Upper lobe of left lung (tissue), 6 donors: ENCODE data around the gene CASP6. TPM values are rescaled to one million over a fixed set of nuclear protein-coding genes. Genes with fewer than 3 reads are reported as not detected.
A peak's percentile ranks its signal among the peaks of the same experiment; 100 is the strongest.

Source experiments
- ATAC-seq, 2 donors: fragments of 200-7000 bp; cut with Tn5 transposase; one replicate each; pipeline ENCODE4 v1.9.1; 2022; ENCODE audit warnings: mild to moderate bottlenecking in 2 of 2, moderate library complexity in 2 of 2; ENCODE audit not compliant: low FRiP score in 2 of 2
- DNase-seq, 2 donors: peaks; one replicate each; pipeline ENCODE4 v3.0.0-alpha.2; 2019 to 2020
- H3K27ac ChIP-seq, 4 donors: fragments of 200-600 bp; sonication (generic); one replicate each; pipeline ENCODE4 v1.5.1; 2016 to 2019
- H3K27me3 ChIP-seq, 4 donors: fragments of 200-600 bp; sonication (generic); one replicate each; pipeline ENCODE4 v1.5.1; 2017 to 2019
- H3K36me3 ChIP-seq, 4 donors: fragments of 200-600 bp; sonication (generic); one replicate each; pipeline ENCODE4 v1.5.1; 2016 to 2019
- H3K4me1 ChIP-seq, 4 donors: fragments of 200-600 bp; sonication (generic); one replicate each; pipeline ENCODE4 v1.5.1; 2018 to 2019
- H3K4me3 ChIP-seq, 4 donors: fragments of 200-600 bp; sonication (generic); one replicate each; pipeline ENCODE4 v1.5.1; 2017 to 2019; ENCODE audit warnings: mild to moderate bottlenecking in 2 of 4, moderate library complexity in 1 of 4
- H3K9me3 ChIP-seq, 4 donors: fragments of 200-600 bp; sonication (generic); one replicate each; pipeline ENCODE4 v1.5.1; 2018 to 2019
- EP300 ChIP-seq, 4 donors: sonication (generic); formaldehyde crosslinking; IDR thresholded peaks; one replicate each; pipeline ENCODE4 v1.5.1; 2017; ENCODE audit warnings: antibody characterized with exemption in 4 of 4, control low read depth in 2 of 4
- POLR2A ChIP-seq, 4 donors: fragments of 450-650 bp; IDR thresholded peaks; one replicate each; pipeline ENCODE4 v1.5.1; 2016 to 2017; ENCODE audit warnings: antibody characterized with exemption in 4 of 4, mild to moderate bottlenecking in 2 of 4
- POLR2AphosphoS5 ChIP-seq, 2 donors: sonication (generic); formaldehyde crosslinking; IDR thresholded peaks; one replicate each; pipeline ENCODE4 v1.5.1; 2017; ENCODE audit warnings: antibody characterized with exemption in 2 of 2
- WGBS, 2 donors: methylation state at CpG; one replicate each; pipeline ENCODE4 v1.1.5; 2017 to 2018; 5-methylcytosine and 5-hydroxymethylcytosine counted together
- total RNA-seq, 6 donors: library from RNA; depleted of rRNA in 4 of 6; stranded (reverse); fragments of >200 nt in 4 of 6; gene quantifications; one replicate each; pipeline versions ENCODE4 v1.1.0 to v1.2.1, GENCODE V29; 2016 to 2021
- TF ChIP-seq, protein P1 (sequence below), 6 experiments: fragments of 450-650 bp in 4 of 6; fragments of 200-600 bp in 2 of 6; sonication (generic) in 2 of 6; IDR thresholded peaks; one replicate each; pipeline ENCODE4 v1.5.1; 2016 to 2019; ENCODE audit warnings: antibody characterized with exemption in 6 of 6
- donor health status: DM: no; HTN: no; CAD: no; lungs with moderate emphysema.
- donor health status: DM: no; HTN: yes; CAD: no; lungs with severe emphysema.

CASP6 gene
- 10 to 100 TPM; 12.1 to 29.5 (median 15.5) TPM for total RNA-seq

DNA sequence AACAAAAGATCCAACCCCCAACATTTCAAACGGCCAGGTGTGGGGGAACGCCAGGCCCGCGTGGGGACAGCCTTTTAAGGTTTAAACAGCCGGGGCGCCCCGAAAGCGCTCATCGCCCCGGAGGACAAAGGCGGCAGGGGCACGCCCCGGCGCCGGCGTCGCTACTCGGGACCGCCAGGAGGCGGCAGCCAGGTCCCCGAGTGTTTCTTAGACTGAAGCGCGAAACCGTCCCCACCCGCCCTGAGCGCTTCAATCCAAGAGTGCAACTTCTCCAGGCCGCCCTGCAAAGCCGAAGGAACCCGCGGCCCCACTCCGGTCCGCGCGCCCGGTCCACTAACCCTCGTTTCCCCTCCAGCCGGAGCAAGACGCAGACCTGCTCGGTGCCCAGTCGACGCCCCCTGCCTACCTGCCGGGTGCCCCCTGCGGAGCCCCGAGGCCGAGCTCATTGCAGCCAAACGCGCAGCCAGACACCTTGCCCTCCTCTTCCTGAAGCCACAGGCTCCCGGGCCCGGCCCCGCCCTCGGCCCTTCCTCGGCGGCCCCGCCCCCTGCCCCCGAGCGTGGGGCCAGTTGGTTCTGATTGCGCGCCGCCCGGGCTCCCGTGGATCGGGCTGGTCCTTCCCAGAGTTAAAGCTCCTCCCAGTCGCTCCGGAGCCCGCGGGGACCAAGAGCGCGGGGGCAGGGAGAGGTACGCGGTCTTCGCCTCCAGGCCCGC is at the start of gene CASP6:
TSS of gene CASP6 (minus strand) at position 496 of the 714 bp plus-strand sequence. CDS start at position 446, 50 bp downstream.
- Histone ChIP-seq H3K9me3 (no peaks in the 10 kb centered on the region), H3K27me3 (no peaks in the 10 kb centered on the region), H3K36me3 (peaks cover 0 to 3% (median 0%) of the 10 kb centered on the region in 4 donors), H3K4me3 (peak within 1 kb of the TSS; percentile 64 to 94 (median 78)), H3K27ac (peak within 1 kb of the TSS; percentile 74 to 87 (median 86)), H3K4me1 (peaks cover 11 to 25% (median 19%) of the 10 kb centered on the region in 4 donors)
- DNase-seq = peak; percentile 94 to 98
- peak; percentile 94 to 98 for ATAC-seq
- TF ChIP-seq, protein P1, sequence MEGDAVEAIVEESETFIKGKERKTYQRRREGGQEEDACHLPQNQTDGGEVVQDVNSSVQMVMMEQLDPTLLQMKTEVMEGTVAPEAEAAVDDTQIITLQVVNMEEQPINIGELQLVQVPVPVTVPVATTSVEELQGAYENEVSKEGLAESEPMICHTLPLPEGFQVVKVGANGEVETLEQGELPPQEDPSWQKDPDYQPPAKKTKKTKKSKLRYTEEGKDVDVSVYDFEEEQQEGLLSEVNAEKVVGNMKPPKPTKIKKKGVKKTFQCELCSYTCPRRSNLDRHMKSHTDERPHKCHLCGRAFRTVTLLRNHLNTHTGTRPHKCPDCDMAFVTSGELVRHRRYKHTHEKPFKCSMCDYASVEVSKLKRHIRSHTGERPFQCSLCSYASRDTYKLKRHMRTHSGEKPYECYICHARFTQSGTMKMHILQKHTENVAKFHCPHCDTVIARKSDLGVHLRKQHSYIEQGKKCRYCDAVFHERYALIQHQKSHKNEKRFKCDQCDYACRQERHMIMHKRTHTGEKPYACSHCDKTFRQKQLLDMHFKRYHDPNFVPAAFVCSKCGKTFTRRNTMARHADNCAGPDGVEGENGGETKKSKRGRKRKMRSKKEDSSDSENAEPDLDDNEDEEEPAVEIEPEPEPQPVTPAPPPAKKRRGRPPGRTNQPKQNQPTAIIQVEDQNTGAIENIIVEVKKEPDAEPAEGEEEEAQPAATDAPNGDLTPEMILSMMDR (IDR thresholded peaks at IDR 0.05) = peak; percentile 69 to 89 (median 82)
- TF ChIP-seq EP300 (IDR thresholded peaks at IDR 0.05) = no peak
- TF ChIP-seq POLR2AphosphoS5 (IDR thresholded peaks at IDR 0.05) = peak; percentile 8 to 64
- TF ChIP-seq POLR2A (IDR thresholded peaks at IDR 0.05) = peak in 2 of 4 donors; percentile 11 to 71
- 1% methylated on average over 54 of the region's 72 CpGs; no CpG with 5 or more reads in 1 of the 2 donors for WGBS, 2 donors

DNA sequence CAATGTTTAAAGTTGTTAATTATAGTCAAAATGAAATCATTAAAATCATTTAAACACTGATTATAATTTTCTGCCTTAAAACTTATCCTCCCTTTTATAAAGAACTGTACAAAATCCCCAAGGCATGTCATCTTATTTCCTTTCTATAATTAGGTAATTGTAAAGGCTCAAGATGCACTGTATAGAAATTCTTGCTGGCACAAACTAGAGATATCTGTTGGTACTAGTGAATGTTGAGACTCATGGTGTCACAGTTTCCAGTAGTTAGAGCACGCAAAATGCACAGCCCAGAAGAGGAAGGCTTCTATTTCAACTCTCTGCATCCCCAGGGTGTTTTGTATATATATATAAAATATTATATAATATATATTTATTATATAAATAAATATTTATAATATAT is 49.3 kb upstream of the CASP6 start:
- Histone ChIP-seq H3K36me3 (no peaks in the 10 kb centered on the region), H3K4me3 (no peak overlapping the region), H3K4me1 (no peaks in the 10 kb centered on the region), H3K27ac (no peak overlapping the region), H3K9me3 (no peaks in the 10 kb centered on the region), H3K27me3 (no peaks in the 10 kb centered on the region)
- TF ChIP-seq POLR2AphosphoS5 (IDR thresholded peaks at IDR 0.05) = no peak
- no peak for TF ChIP-seq POLR2A (IDR thresholded peaks at IDR 0.05)
- TF ChIP-seq EP300 (IDR thresholded peaks at IDR 0.05) = no peak
- TF ChIP-seq, protein P1 (IDR thresholded peaks at IDR 0.05) = no peak
- no peak for DNase-seq
- no peak for ATAC-seq
- 0% methylated on average over 1 of the region's 1 CpG for WGBS, 2 donors

DNA sequence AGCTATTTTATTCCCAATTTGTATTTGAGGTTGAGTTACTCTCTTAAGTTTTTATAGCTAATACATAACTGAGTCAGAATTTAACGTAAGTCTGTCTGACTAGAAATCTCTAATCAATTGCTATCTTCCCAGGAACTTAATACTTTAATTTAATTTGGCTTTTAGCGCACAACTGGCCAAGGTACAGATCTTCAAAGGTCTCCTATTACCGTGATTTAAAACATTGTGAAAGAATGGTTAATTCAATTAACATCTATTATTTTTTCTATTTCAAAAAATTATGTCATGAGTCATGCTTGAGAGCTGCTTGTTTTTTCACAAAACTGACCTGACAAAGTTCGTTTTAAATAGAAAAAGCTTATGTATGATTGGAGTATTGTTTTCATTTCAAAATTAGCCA is 48.6 kb upstream of the CASP6 start:
- DNase-seq (no peak), ATAC-seq (no peak)
- H3K36me3 ChIP-seq = no peaks in the 10 kb centered on the region
- H3K4me3 ChIP-seq = no peak overlapping the region
- 91 to 92% methylated on average over 4 of the region's 4 CpGs for WGBS, 2 donors
- no peaks in the 10 kb centered on the region for H3K4me1 ChIP-seq
- H3K27me3 ChIP-seq = no peaks in the 10 kb centered on the region
- TF ChIP-seq POLR2A (IDR thresholded peaks at IDR 0.05) (no peak), EP300 (IDR thresholded peaks at IDR 0.05) (no peak), POLR2AphosphoS5 (IDR thresholded peaks at IDR 0.05) (no peak)
- TF ChIP-seq, protein P1 (IDR thresholded peaks at IDR 0.05) = no peak
- no peaks in the 10 kb centered on the region for H3K9me3 ChIP-seq
- H3K27ac ChIP-seq = no peak overlapping the region

DNA sequence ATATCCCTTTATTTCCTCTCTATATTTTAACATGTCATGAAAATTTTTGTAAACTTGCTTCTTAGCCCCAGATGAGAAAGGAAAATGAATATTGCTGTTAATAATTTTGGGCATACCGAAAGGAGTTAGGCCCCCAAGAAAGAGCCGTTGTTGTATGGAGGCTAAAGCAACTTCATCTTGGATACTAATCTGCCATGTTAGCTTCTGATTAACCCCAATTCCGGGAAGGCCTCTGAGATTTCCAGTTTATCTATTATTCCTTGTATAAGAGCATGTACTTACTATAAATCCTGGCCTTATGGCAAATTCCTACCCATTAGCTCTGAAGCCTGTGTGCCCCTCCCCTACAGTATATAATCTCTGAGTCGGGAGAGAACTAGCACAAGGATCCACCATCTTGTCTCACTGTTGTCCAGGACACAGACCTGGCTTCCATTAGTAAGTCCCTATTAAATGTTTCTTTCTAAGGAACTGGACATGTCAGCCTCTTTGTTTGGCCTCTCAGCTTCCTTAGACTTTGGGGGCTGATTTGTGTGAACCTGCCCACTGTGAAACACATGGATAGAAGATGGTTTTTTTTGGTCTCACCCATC is 47.5 kb upstream of the CASP6 start:
- H3K4me3 ChIP-seq = no peak overlapping the region
- WGBS, 2 donors = 92 to 95% methylated on average over 4 of the region's 4 CpGs
- H3K36me3 ChIP-seq = no peaks in the 10 kb centered on the region
- no peaks in the 10 kb centered on the region for H3K27me3 ChIP-seq
- no peaks in the 10 kb centered on the region for H3K9me3 ChIP-seq
- no peaks in the 10 kb centered on the region for H3K4me1 ChIP-seq
- TF ChIP-seq EP300 (IDR thresholded peaks at IDR 0.05) = no peak
- DNase-seq (no peak), ATAC-seq (no peak)
- H3K27ac ChIP-seq = no peak overlapping the region

DNA sequence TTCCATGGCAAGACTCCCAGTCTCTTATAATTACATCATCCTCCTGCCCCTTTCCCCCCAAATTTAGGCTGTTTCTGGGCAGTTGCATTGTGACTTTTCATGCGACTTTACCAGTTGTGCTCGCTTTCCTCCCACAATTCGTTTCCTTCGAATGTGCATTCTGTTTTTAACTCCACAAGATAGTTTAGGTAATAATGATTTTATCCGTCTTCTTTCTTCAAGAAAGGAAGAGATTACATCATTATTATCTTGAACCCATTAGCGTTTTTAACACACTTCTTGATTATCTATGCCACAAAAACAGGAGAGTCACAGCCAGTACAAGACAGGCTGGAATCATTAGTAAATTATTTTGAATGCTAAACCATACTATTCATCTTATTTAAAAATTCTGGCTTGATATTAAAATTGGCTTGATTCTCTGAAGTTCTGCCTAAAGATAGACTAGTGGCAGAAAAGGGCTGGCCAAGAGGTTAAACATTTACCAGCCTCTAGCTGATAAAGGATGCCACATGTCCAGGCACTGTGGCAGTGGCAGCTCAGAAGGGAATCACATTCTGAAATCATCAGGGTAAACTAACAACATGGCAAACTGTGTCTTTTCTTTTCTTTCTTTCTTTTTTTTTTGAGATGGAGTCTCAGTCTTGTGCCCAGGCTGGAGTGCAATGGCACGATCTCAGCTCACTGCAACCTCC is 46.3 kb upstream of the CASP6 start:
- Histone ChIP-seq H3K27me3 (no peaks in the 10 kb centered on the region), H3K27ac (no peak overlapping the region), H3K9me3 (no peaks in the 10 kb centered on the region), H3K4me3 (no peak overlapping the region), H3K36me3 (no peaks in the 10 kb centered on the region), H3K4me1 (no peaks in the 10 kb centered on the region)
- WGBS, 2 donors = 74 to 75% methylated on average over 7 of the region's 7 CpGs
- ATAC-seq (no peak), DNase-seq (no peak)
- TF ChIP-seq POLR2AphosphoS5 (IDR thresholded peaks at IDR 0.05) = no peak
- no peak for TF ChIP-seq EP300 (IDR thresholded peaks at IDR 0.05)
- no peak for TF ChIP-seq POLR2A (IDR thresholded peaks at IDR 0.05)
- TF ChIP-seq, protein P1 (IDR thresholded peaks at IDR 0.05) = no peak
